ENCODE data around the gene IGSF23.
"Not testable (repeated sequence)": the region's sequence is repeated elsewhere in the genome, so short reads cannot be mapped to it uniquely, and the experiment has no call there.

IGSF23 gene

GRCh38 chr19:44577566-44577874, 35.8 kb upstream of the IGSF23 start:
- Histone ChIP-seq H3K4me1 (ENCODE audit: insufficient read depth, low read length) (no peaks in the 10 kb centered on the region), H3K36me3 (ENCODE audit: insufficient read depth, low read length) (no peaks in the 10 kb centered on the region), H2AFZ (ENCODE audit: low read depth, low read length) (no peak overlapping the region), H3K27me3 (ENCODE audit: insufficient read depth, low read length) (no peaks in the 10 kb centered on the region), H3K4me3 (ENCODE audit: low read length) (no peak overlapping the region), H3K9me3 (ENCODE audit: low read length) (peaks cover 2% of the 10 kb centered on the region)

GRCh38 chr19:44579663-44580365, 33.5 kb upstream of the IGSF23 start:
- Histone ChIP-seq H3K4me3 (ENCODE audit: low read length) (no peak overlapping the region), H3K27me3 (ENCODE audit: insufficient read depth, low read length) (no peaks in the 10 kb centered on the region), H3K4me1 (ENCODE audit: insufficient read depth, low read length) (no peaks in the 10 kb centered on the region), H3K36me3 (ENCODE audit: insufficient read depth, low read length) (no peaks in the 10 kb centered on the region), H2AFZ (ENCODE audit: low read depth, low read length) (no peak overlapping the region), H3K9me3 (ENCODE audit: low read length) (peaks cover 2% of the 10 kb centered on the region)

DNA sequence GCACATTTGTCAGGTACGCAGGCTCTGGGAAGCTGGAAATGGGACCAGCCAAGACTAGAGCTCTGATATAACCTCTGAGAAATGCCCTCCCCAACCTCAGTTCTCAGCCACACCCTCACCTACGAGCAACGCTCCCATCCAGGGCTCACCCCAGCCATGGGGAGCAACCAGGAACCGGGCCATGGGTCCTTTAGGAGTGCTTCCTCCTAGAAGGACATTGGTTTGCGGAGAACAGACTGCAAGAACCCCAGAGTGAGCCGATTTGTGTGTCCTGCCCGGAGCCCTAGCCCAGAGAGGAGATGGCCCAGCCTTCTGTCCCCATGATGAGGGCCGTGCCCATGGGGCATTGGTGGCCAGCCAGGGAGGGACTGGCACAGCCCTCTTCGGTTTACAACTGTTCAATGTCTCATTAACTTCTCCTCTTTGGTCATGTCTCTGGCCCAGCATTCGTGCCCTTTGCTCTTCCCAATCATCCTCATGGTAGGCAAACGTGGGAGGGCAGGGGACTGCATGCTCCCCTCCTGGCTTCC, 32.9 kb upstream of the IGSF23 start:
- no peak overlapping the region for H3K4me3 ChIP-seq (ENCODE audit: low read length)
- no peaks in the 10 kb centered on the region for H3K27me3 ChIP-seq (ENCODE audit: insufficient read depth, low read length)
- H3K4me1 ChIP-seq (ENCODE audit: insufficient read depth, low read length) = no peaks in the 10 kb centered on the region
- H3K36me3 ChIP-seq (ENCODE audit: insufficient read depth, low read length) = no peaks in the 10 kb centered on the region
- no peak overlapping the region for H2AFZ ChIP-seq (ENCODE audit: low read depth, low read length)
- H3K9me3 ChIP-seq (ENCODE audit: low read length) = peaks cover 6% of the 10 kb centered on the region

GRCh38 chr19:44581288-44581687, 32.1 kb upstream of the IGSF23 start:
- no peak overlapping the region for H3K4me3 ChIP-seq (ENCODE audit: low read length)
- no peak overlapping the region for H2AFZ ChIP-seq (ENCODE audit: low read depth, low read length)
- H3K36me3 ChIP-seq (ENCODE audit: insufficient read depth, low read length) = no peaks in the 10 kb centered on the region
- H3K27me3 ChIP-seq (ENCODE audit: insufficient read depth, low read length) = no peaks in the 10 kb centered on the region
- peaks cover 9% of the 10 kb centered on the region for H3K9me3 ChIP-seq (ENCODE audit: low read length)
- H3K4me1 ChIP-seq (ENCODE audit: insufficient read depth, low read length) = no peaks in the 10 kb centered on the region

DNA sequence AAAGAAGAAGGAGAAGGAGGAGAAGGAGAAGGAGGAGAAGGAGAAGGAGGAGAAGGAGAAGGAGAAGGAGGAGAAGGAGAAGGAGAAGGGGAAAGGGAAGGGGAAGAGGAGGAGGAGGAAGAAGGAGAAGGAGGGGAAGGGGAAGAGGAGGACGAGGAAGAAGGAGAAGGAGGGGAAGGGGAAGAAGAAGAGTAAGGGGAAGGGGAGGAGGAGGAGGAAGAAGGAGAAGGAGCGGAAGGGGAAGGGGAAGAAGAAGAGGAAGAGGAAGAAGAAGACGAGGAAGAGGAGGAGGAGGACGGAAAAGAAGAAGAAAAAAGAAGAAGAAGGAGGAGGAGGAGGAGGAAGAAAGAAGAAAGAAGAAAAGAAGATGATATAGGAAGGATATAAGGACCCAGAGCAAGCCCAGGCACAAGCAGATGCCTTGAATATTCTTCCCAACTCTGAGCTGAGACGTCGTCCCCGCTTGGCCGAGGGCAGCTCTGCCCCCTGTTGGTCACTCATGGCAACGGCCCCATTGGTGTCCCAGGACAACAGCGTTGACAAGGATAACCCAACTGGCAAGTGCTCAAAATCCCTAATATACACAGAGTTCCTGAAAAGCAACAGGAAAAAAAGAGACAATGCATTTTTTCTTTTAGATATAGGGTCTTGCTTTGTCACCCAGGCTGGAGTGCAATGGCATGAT, 30.6 kb upstream of the IGSF23 start:
- Histone ChIP-seq H3K36me3 (ENCODE audit: insufficient read depth, low read length) (no peaks in the 10 kb centered on the region), H3K4me1 (ENCODE audit: insufficient read depth, low read length) (no peaks in the 10 kb centered on the region), H2AFZ (ENCODE audit: low read depth, low read length) (no peak overlapping the region), H3K4me3 (ENCODE audit: low read length) (no peak overlapping the region), H3K27me3 (ENCODE audit: insufficient read depth, low read length) (no peaks in the 10 kb centered on the region), H3K9me3 (ENCODE audit: low read length) (peaks cover 15% of the 10 kb centered on the region)

DNA sequence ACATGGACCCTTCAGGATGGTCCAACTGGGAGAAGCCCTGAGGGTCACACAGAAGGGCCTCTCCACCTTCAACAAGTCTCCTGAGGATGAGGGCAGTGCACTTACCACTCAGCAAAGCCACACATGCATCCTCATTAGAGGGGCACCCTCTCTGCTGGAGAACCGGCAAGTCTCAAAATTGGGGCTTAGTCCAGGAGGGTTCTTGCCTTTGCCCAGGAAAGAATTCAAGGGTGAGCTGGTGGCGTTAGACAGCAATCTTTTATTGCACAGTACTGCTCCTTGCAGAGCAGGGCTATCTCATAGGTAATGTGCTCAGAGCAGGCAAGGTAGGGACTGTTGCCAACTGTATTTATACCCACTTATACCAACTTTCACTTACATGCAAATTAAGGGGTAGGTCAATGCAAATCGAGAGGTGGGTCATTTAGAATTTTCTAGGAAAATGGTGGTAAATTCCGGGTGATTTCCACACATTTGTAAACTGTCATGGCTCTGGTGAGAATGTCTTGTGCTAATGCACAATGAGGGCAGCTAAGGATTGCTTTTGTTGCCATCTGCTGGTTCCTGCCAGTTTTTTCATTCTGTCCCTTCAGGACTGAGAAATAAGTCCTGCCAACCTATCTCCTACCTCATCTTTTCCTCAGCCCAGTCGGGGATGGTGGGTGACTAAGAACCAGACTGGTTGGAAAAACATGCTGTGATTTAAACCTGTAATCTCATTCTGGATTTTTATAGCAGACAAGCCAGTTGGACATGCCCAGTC, 27.8 kb upstream of the IGSF23 start:
- Histone ChIP-seq H3K27me3 (ENCODE audit: insufficient read depth, low read length) (no peaks in the 10 kb centered on the region), H2AFZ (ENCODE audit: low read depth, low read length) (no peak overlapping the region), H3K9me3 (ENCODE audit: low read length) (peaks cover 13% of the 10 kb centered on the region), H3K36me3 (ENCODE audit: insufficient read depth, low read length) (no peaks in the 10 kb centered on the region), H3K4me3 (ENCODE audit: low read length) (no peak overlapping the region), H3K4me1 (ENCODE audit: insufficient read depth, low read length) (no peaks in the 10 kb centered on the region)

DNA sequence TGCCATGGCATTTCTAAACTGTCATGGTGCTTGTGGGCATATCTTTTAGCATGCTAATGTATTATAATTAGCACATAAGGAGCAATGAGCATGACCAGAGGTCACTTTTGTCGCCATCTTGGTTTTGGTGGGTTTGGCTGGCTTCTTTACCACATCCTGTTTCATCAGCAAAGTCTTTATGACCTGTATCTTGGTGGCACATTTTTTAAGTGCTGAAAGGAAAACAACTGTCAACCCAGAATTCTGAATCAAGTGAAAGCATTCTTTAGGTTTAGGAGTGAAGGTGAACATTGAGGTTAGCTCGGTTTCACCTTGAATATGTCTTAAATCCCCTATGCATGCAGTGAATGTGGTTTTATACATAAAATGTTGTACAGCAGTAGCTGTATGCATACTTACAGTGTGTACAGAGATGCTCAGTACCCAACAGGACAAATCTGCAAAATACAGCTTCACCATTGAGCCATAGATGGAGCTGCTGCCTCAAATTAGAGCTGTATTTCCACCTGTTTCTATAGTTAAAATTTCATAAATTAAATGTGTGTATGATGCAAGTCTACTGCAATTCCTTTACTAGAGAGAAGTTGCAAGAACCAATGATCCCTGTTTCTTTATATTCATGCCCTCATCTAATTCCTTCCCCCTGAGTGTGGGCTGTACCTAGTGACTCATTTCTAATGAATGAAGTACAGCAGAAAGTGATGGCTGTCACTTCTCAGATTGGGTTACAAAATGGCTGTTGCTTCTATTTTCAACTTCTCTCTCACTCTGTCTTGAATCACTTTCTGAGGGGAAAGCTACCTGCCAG, 25.2 kb upstream of the IGSF23 start:
- H3K4me1 ChIP-seq (ENCODE audit: insufficient read depth, low read length) = no peaks in the 10 kb centered on the region

DNA sequence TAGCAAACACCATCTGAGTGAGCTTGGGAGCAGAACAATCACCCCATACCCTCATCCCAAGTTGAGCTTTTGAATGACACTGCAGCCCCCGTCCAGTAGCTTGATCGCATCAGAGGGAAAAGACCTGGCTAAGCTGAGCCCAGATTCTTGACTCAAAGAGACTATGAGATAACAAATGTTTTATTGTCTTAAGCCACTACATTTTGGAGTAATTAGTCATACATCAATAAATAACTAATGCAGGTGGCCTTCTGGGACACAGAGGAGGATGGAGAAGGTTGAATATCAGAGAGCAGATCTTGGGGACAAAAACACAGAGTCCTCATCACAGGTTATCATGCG, 24.6 kb upstream of the IGSF23 start:
- Histone ChIP-seq H3K4me3 (ENCODE audit: low read length) (no peak overlapping the region), H3K36me3 (ENCODE audit: insufficient read depth, low read length) (no peaks in the 10 kb centered on the region), H3K4me1 (ENCODE audit: insufficient read depth, low read length) (no peaks in the 10 kb centered on the region), H2AFZ (ENCODE audit: low read depth, low read length) (no peak overlapping the region), H3K9me3 (ENCODE audit: low read length) (peaks cover 13% of the 10 kb centered on the region), H3K27me3 (ENCODE audit: insufficient read depth, low read length) (no peaks in the 10 kb centered on the region)

More for the DNA sequence above, 25.2 kb upstream of the IGSF23 start:
- no peaks in the 10 kb centered on the region for H3K36me3 ChIP-seq (ENCODE audit: insufficient read depth, low read length)
- no peak overlapping the region for H3K4me3 ChIP-seq (ENCODE audit: low read length)
- no peak overlapping the region for H2AFZ ChIP-seq (ENCODE audit: low read depth, low read length)
- H3K27me3 ChIP-seq (ENCODE audit: insufficient read depth, low read length) = no peaks in the 10 kb centered on the region
- peaks cover 13% of the 10 kb centered on the region for H3K9me3 ChIP-seq (ENCODE audit: low read length)

DNA sequence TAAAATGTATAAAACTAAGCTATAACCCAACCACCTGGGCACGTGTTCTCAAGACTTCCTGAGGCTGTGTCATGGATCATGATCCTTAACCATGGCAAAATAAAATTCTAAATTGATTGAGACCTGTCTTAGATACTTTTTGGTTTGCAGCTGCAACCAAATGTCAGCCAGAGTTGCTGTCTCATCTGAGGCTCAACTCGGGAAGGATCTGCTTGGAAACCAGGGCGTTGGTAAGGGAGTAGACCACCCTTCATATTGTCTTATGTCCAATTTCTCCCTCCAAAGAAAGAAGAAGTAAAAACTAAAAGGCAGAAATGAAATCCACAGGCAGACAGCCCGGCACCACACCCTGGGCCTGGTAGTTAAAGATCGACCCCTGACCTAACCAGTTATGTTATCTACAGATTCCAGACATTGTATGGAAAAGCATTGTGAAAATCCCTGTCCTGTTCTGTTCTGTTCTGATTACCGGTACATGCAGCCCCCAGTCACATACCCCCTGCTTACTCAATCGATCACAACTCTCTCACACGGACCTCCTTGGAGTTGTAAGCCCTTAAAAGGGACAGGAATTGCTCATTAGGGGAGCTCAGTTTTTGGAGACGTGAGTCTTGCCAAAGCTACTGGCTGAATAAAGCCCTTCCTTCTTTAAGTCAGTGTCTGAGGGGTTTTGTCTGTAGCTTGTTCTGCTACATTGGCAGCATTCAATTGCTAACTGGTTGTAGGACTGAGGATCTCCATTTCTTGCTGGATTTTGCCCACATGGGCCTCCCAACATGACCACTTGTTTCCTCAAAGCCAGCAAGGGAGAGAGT, 22.9 kb upstream of the IGSF23 start:
- Histone ChIP-seq H3K27me3 (ENCODE audit: insufficient read depth, low read length) (no peaks in the 10 kb centered on the region), H2AFZ (ENCODE audit: low read depth, low read length) (no peak overlapping the region), H3K9me3 (ENCODE audit: low read length) (peaks cover 9% of the 10 kb centered on the region), H3K36me3 (ENCODE audit: insufficient read depth, low read length) (no peaks in the 10 kb centered on the region), H3K4me1 (ENCODE audit: insufficient read depth, low read length) (no peaks in the 10 kb centered on the region), H3K4me3 (ENCODE audit: low read length) (no peak overlapping the region)

DNA sequence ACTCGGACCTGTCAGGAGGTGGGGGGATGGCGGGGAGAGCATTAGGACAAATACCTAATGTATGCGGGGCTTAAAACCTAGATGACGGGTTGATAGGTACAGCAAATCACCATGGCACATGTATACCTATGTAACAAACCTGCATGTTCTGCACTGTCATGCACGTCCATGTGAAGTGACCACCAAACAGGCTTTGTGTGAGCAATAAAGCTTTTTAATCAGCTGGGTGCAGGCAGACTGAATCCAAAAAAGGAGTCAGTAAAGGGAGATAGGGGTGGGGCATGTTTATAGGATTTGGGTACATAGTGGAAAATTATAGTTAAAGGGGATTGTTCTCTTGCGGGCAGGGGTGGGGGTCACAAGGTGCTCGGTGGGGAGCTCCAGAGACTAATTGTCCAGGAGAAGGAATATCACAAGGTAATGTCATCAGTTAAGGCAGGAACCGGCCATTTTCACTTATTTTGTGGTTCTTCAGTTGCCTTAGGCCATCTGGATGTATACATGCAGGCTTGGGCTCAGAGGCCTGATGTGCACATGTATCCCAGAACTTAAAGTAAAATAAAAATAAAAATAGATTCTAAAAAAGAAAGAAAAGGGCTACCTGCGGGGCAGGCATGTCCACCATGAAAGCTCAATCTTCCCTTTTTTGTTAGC, 21.9 kb upstream of the IGSF23 start:
- H3K9me3 ChIP-seq (ENCODE audit: low read length); H3K4me1 ChIP-seq (ENCODE audit: insufficient read depth, low read length); H3K36me3 ChIP-seq (ENCODE audit: insufficient read depth, low read length); H3K27me3 ChIP-seq (ENCODE audit: insufficient read depth, low read length); H3K4me3 ChIP-seq (ENCODE audit: low read length); H2AFZ ChIP-seq (ENCODE audit: low read depth, low read length): not testable (repeated sequence)

DNA sequence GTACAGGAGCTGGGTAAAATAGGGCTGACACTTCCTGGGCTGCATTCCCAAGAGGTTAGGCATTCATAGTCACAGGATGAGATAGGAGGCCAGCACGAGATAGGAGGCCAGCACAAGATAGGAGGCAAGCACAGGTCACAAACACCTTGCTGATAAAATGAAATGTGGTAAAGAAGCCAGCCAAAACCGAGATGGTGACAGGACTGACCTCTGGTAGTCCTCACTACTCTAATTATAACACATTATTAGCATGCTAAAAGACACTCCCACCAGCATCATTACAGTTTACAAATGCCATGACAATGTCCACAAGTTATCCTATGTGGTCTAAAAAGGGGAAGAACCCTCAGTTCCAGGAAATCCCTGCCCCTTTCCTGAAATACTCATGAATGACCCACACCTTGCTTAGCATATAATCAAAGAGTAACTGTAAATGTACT, 20.9 kb upstream of the IGSF23 start:
- H3K4me3 ChIP-seq (ENCODE audit: low read length) = no peak overlapping the region
- no peaks in the 10 kb centered on the region for H3K36me3 ChIP-seq (ENCODE audit: insufficient read depth, low read length)
- peaks cover 3% of the 10 kb centered on the region for H3K27me3 ChIP-seq (ENCODE audit: insufficient read depth, low read length)
- no peak overlapping the region for H2AFZ ChIP-seq (ENCODE audit: low read depth, low read length)
- H3K4me1 ChIP-seq (ENCODE audit: insufficient read depth, low read length) = no peaks in the 10 kb centered on the region
- H3K9me3 ChIP-seq (ENCODE audit: low read length) = peaks cover 2% of the 10 kb centered on the region

DNA sequence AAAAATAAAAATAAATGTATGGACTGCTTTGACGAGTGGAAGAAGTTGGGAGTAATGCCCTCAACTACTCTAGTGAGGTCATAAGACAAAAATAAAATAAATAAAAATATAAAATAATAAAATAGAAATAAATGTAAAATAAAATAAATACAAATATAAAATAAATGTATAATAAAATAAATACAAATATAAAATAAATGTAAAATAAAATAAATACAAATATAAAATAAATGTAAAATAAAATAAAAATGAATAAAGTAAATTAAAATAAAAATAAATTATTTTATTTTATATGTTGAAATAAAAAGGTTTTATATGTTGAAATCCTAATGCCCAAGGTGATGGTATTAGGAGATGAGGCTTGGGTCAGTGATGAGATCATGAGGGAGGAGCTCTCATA, 20.1 kb upstream of the IGSF23 start:
- H3K4me3 ChIP-seq (ENCODE audit: low read length) = no peak overlapping the region
- no peaks in the 10 kb centered on the region for H3K4me1 ChIP-seq (ENCODE audit: insufficient read depth, low read length)
- H2AFZ ChIP-seq (ENCODE audit: low read depth, low read length) = no peak overlapping the region
- peaks cover 2% of the 10 kb centered on the region for H3K9me3 ChIP-seq (ENCODE audit: low read length)
- H3K27me3 ChIP-seq (ENCODE audit: insufficient read depth, low read length) = peaks cover 3% of the 10 kb centered on the region
- no peaks in the 10 kb centered on the region for H3K36me3 ChIP-seq (ENCODE audit: insufficient read depth, low read length)
